Ramos (cell line): ENCODE results near the gene GJC1.

Source experiments
- in situ Hi-C: fragments of 300-500 bp; cut with MboI; formaldehyde crosslinking; loops from one replicate; pipeline ENCODE4 v1.14.3; 2022; ENCODE audit warnings: low sequenced_read_pairs; ENCODE audit not compliant: unreplicated experiment

GJC1 gene

DNA sequence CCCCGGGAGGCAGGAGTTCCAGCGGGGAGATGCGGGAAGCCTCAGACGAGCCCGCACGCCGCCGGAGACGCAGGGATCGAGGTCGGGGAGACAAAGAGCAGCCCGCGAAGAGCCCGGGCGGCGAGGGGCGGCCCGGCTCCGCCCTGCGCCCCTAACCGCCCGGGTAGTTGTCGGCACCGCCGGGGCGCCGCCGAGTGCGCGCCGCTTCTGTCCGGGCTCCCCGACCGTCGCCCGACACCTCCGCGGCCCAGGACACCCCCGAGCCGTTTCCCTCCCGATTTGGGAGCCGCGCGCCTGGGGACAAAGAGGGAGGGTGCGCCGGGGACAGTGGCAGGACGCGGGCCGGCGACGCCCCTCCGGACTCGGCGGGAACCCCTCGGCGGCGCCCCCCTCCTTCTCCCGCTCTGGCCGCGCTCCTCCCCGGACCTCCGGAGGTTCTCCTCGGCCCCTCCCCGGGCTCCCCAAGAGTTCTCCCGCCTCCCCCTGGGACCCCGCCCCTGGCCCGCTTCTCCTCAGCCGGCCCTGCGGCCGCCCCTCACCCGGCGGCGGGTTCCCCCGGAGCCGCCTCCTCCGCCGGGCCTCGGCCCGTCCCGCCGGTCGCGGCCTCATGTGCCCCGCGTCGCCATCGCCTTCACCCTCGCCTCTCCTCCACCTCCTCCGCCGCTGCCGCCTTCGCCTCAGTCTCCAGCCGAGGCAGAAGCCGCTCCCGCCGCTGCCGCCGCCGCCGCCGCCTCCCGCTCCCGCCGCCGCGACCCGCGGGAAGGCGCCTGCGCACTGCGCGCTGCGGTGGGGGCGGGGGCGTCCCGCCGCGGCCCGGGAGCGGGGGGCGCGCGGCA lies at the start of gene GJC1:
TSS of gene GJC1 (minus strand) at position 765 of the 836 bp plus-strand sequence. CDS start 24,470 bp downstream, outside the sequence.
- in situ Hi-C loops, result no loop called here

DNA sequence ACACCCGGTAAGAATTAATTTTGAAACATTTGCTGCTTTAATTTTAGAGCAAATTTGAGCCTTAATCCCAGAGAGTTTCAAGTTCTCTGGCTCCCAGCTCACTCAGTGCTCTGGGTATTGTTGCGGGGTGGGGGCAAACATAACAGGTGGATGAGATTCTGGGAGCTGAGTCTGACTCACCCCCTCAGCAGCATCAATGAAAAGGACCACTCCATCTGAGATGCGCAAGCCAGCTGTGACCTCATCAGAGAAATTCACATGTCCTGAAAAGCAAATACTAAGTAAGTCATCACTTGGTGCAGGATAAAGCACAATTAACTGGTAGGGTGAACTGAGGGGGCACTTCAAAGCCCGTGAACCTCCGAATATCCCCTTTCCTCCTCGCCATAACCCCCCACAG lies 49.3 kb upstream of the GJC1 start:
- in situ Hi-C loops, result no loop called here

DNA sequence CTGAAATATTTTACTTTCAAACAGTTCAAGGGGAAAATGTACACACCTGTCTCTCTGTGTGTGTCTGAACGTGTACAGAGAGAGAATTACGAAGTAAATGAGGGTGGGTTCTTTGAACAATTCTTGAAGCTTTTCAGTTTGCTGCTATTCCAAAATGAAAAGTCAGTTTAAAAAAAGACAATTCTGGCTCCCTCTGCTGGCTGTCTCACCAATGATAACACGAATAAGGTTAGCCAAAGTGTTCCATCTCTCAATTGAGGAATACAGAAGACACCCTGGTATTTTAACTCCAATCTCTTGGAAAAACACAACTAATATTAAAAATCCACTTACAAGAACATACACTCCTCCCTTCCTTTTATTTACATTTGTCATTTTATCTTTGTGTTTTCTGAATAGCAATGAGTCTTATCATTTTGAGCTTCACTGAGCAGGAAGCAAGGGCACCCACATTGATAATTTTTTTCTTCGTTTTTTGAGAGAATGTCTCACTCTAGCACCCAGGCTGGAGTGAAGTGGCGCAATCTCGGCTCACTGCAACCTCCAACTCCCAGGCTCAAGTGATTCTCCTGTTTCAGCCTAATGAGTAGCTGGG lies 48.6 kb upstream of the GJC1 start:
- in situ Hi-C loops, result no loop called here

DNA sequence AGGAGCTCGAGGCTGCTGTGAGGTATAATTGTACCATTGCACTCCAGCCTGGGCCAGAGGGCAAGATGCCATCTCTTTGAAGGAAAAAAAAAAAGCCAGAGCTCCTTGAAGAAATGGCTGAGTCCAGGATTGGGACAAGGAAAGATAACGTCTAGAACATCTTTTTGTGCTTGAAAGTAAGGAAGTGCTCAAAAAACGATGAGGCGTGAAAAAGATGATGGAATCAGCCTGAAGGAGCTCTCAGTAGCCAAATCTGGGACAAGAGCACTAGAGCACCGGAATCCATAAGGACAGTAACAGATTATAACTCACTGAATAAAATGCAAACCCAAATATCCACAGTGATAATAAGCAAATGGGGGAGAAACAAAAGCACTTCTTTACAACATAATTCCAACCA lies 47.0 kb upstream of the GJC1 start:
- in situ Hi-C loops, result no loop called here

DNA sequence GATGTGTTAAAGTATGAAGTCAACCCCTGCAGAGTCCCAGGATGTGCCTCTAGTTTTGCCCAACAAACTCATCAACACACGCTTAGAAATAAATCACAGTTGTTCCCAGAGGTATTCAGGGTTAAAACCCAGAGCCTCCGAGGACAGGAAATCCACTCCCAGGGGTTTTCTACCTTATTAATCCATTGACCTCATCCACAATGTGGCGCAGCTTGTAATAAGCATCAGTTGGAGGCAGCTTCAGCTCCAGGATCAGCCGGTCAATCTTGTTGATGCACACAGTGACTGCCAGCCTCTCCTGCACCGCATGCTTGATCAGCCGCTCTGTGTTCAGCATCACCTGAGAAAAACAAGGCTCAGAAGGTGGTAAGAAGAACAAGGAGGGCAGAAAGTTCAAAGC lies 45.7 kb upstream of the GJC1 start:
- in situ Hi-C loops, result no loop called here

DNA sequence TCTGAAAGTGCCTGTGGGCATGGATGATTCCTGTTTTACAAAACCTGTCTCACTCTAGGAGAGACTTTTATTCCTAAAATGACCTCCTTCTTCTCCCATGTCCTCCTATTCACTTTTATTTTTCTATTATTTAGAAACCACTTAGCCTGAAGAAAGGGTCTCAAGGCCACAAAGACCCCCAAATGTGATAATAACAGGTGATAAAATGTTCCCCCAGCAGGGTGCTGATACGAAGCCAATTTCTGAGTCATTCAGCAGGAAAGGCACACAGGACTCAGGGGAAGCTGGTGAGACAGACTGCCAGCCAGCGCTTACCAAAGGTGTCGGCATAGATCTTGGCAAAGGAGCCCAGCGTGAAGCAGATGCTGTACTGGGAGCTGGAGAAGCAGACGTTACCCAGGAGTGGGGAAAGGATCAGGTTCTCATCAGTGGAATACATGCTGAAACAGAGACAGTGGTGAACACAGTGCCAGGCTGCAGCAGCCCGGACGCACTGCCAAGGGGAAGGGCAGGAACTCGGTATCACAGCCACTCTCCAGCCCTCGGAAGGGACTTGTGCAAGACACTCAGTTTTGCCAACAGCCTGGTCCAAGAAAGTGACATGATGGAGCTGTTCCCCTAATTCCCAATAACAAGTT lies 42.2 kb upstream of the GJC1 start:
- in situ Hi-C loops, result loop anchor here (25.0 kb wide), 1 partner anchor 335 kb away; no protein-coding TSS in a partner anchor

DNA sequence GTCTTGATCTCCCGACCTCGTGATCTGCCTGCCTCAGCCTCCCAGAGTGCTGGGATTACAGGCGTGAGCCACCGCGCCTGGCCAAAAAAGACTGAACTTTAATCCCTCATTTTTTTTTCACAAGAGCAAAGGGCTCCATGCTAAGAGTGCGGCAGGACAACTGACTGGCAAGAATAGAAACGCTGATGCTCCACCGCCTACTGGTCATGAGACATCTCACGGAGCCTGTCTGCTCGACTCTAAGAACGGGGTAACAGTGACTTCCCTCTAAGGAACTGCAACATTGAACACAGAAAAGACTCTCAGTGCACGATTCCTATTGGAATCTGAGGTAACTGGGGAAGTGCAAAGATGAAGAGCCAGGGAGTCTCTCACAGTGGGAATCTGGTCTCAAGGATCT lies 41.5 kb upstream of the GJC1 start:
- in situ Hi-C loops, result loop anchor here (25.0 kb wide), 1 partner anchor 334 kb away; no protein-coding TSS in a partner anchor

DNA sequence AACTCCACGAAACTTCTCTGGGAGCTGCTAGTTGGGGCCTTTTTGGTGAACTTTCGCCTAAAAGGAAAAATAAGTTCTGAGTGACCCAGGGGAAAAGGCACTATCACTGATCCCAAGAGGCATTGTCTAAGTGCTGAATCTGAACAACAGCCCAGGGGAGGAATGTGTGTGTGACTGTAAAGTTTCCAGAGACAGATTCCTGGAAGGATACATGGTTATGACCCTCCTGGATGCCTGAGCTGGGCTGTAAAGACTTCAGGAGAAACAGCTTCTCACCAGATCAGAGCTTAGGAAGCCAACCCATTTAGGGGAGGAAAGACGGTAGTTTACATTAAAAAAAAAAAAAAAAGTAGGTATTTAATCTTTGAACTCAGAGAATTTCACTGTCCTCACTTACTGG lies 37.8 kb upstream of the GJC1 start:
- in situ Hi-C loops, result loop anchor here (25.0 kb wide), 1 partner anchor 331 kb away; no protein-coding TSS in a partner anchor

DNA sequence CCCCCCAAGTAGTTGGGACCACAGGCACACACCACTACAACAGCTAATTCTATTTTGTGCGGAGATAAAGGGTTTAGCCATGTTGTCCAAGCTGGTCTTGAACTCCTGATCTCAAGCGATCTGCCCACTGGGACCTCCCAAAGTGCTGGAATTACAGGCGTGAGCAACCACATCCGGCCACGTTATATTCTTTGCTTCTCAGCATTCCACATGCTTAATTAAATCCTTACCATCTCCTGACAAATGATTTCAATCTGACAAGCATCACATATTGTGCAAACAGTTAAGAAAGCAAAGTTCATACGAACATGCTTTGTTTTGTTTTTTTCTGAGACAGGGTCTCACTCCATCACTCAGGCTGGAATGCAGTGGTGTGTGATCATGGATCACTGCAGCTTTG lies 35.8 kb upstream of the GJC1 start:
- in situ Hi-C loops, result loop anchor here (25.0 kb wide), 1 partner anchor 329 kb away; no protein-coding TSS in a partner anchor

DNA sequence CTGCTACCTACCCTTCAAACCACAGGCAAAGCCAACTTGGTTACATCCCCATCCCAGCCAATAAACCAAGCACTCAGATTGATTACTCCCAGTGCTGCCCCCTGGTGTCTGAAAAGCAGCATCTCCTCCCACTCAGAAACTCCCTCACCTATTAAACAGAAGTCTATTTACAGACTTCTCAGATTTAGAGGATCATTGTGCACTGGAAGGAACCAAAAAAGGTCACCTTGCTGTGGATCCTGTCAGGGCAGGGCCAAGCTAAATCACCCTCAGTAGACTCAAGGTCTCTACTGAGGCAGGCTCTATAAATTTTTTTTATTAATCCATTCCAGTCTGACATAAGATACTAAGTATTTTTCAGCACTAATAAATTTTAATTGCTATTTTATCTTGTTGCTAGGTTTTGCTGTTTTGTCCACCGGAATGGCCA lies 35.2 kb upstream of the GJC1 start:
- in situ Hi-C loops, result loop anchor here (25.0 kb wide), 1 partner anchor 328 kb away; no protein-coding TSS in a partner anchor

DNA sequence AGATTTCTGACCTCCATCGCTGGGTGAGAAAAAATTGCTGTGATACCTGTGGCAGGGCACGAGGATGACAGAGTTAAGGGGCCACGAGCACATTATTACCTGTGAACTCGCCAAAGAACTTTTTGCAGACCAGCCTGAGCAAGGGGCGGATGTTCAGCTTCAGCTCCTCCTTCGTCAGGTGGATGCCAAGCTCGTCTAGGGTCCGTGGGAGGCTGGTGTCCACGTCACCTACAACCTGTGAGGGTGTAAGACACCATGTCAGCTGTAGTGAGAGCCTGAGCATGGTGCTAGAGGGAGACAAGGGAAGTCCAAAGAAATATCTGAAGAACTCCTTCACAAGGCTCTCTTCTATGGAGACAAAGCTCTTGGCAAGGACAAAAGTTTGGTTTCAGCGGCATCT lies 34.7 kb upstream of the GJC1 start:
- in situ Hi-C loops, result loop anchor here (5.0 to 25.0 kb wide), 2 partner anchors 83 to 328 kb away; no protein-coding TSS in a partner anchor

DNA sequence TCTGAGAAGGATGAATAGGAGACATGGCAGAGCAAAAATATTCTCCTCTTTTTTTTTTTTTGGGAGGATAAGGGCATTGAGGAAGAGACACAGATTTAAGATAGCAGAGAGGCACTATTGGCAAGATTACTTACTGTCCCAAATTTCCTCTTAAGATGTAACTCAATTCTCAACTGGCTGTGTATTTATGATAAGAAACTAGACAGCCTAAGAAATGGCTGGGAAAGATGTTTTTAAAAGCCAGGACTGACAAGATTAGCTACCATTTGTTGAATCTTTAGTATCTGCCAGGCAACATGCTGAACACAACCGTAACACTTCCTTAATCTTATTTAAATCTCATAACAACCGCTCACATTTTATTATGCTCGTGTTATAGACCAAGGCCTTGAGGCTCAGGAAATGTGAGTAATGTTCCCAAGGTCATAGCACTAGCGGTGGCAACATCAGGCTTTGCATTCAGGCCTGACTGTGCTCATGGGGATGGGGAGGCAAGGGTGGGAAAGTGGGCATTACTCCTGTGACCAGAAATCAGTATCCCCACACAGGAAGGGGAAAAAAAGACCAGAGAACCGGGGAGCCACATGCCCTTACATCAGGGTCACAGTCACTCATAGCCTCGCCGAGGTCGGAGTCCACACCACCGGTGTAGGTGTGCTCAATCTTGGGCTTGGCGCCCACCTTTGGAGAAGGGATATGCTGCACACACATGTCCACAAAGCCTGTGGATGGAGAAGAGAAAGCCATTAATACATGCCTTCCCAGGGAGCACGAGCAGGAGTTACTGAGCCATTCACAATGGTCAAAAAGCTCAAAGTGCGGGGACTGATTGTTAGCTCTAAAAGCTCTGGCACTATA lies 33.2 kb upstream of the GJC1 start:
- in situ Hi-C loops, result loop anchor here (5.0 to 25.0 kb wide), 2 partner anchors 81 to 326 kb away; no protein-coding TSS in a partner anchor

DNA sequence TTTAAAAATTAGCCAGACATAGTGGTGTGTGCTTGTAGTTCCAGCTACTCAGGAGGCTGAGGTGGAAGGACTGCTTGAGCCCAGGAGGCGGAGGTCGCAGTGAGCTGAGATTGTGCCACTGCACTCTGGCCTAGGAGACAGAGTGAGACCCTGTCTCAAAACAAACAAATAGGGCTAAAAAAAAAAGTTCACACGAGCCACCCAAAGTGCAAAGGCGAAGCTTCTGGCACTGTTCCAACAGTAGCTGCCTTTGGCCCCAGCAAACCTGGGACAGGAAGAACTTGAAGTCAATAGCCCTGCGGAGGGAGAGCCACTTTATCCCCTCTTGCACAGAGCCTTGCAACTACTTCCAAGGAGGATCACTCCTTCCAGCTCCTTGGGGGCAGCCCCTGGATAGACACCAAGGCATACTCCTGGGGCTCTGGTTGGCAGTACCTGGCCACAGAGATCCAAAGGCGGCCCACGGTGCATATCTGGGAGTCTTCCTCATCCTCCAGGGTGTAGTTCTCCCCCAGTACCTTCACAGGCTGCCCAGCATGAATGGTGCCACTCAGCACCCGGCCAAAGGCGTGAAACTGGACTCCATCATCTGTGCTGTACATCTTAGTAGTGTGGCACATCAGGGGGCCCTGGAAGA lies 32.3 kb upstream of the GJC1 start:
- in situ Hi-C loops, result loop anchor here (5.0 to 25.0 kb wide), 2 partner anchors 80 to 325 kb away; no protein-coding TSS in a partner anchor

DNA sequence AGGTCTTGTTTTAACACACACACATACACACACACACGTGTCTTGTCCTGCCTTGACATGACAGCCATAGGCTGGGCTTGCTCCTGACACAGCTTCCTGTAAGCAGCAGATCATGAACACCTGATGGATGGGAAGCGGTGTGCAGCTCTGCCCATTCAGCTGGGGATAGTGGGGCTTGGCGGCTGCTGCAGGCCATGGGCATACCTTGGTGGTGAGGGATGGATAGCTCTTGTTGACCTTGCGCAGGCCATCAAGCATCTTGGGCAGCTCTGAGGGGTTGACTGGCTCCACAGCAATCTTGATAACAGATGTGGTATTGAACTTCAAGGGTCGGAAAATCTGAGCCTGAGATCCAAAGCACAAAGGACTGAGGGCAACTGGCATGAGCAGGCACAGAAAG lies 29.6 kb upstream of the GJC1 start:
- in situ Hi-C loops, result loop anchor here (5.0 to 25.0 kb wide), 2 partner anchors 77 to 322 kb away; no protein-coding TSS in a partner anchor

DNA sequence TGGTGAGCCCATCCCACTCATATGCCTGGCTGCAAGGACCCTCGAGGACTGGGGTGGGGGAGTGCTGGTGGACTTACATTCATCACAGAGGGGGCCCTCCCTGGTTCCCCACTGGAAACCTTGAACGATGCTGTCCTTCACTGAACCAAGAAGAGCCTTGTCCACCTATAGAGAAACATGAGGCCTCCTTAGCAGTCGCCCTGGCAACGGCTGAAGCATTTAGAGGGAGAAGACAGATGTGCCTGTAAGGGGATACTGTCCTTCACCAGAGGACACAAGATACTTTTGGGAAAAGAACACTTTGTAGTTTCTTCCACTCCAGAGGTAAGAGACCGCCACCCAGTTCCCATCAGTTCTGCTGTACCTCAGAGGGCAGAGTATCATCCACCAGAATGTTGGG lies 24.1 kb upstream of the GJC1 start:
- in situ Hi-C loops, result loop anchor here (25.0 kb wide), 1 partner anchor 317 kb away; no protein-coding TSS in a partner anchor

DNA sequence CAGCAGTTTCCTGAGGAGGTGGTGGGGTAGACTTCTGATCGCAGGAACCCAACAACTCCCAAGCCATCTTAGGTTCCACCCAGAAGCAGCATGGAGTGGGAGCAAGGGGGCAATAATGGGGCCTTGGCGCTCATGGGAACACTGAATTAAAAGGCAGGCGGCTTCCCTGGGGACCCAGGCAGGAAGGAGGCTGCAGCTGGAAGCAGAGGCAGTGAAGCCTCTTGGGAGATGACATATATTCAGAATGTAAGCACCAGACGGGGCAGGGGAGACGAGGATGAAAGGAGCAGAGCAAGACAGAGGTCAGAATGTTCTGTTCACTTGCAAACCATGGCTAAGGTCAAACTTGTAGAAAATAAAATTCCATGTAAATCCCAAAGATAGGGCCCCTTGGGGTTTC lies 20.5 kb upstream of the GJC1 start:
- in situ Hi-C loops, result loop anchor here (25.0 kb wide), 1 partner anchor 313 kb away; no protein-coding TSS in a partner anchor

DNA sequence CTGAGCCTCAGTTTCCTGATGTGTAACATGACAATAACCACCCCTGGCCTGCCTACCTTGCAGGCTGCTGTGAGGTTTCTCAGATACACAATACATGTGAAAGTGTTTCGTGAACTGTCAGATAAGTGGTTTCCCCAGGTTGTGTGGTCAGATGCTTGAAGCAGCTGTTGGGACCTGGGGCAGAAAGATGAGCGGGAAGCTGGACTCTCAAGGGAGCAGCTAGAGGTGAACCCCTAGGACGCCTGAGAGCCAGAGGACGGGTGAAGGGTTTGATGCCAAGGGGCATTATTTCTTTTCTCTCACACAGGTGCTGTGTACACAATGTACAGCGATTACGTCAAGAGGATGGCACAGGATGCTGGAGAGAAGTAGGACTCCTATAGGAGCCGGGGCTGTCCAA lies 19.9 kb upstream of the GJC1 start:
- in situ Hi-C loops, result loop anchor here (25.0 kb wide), 1 partner anchor 313 kb away; no protein-coding TSS in a partner anchor

DNA sequence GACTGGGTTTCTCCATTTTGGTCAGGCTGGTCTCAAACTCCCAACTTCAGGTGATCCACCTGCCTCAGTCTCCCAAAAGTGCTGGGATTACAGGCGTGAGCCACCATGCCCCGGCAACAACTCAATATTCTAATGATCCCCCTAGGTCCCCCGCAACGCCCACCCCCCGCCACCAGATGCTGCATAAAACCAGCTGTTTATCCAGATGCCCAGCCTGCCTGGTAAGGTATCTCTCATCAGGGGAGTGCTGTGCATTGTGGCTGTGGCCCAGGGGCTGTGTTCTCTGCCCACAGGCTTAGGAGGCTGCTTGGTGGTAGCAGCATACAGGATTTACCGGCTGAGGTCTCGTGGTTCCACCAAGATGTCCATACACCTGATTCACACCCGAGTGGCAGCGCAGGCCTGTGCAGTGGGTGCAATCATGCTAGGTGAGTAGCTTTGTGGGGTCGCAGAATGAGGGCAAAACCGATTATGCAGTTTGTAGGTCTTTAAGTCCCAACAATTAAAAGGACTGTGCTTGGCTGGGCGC lies 18.9 kb upstream of the GJC1 start:
- in situ Hi-C loops, result no loop called here

DNA sequence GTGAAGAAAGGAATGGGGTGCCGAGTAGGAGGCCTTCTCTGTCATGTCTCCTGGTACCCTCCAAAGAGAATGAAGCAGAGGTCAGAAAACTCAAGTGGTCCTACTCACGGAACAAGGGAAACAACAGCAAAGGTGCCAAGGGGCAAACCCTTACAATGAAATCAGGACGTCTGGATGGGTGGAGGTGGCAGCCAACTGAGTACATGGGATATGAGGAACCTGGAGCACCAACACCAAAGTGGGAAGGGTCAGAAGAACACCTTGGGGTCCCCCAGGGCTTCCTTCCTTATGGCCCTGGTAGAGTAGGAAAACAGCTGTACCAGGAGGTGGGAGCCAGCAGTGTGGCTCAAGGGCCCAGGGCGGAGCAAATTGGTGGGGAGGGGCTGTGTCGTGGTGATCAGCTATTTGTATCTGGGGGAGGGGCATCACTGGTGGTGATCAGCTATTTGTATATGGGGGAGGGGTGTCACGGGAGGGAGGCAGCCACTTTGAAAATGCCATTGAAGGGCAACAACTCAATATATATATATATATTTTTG lies 18.2 kb upstream of the GJC1 start:
- in situ Hi-C loops, result no loop called here
